ENCODE data around the gene MUC13. TPM values are rescaled to one million over a fixed set of nuclear protein-coding genes. Genes with fewer than 3 reads are reported as not detected.
"Not testable (repeated sequence)": the region's sequence is repeated elsewhere in the genome, so short reads cannot be mapped to it uniquely, and the experiment has no call there.

Gene MUC13
- under 1 TPM in 1 of 4 donors, not detected in 3; 0.17 TPM for polyA plus RNA-seq (ENCODE audit: insufficient read length in 4 of 4)

- DNase-seq (ENCODE audit: low read depth in 4 of 4, low spot score in 3 of 4): no peak
Observed at GRCh38 chr3:124934577-124934976, at the start of gene MUC13. TSS of gene MUC13 (minus strand) at chr3:124934751. CDS start at chr3:124934712, 39 bp downstream.

GRCh38 chr3:124982855-124983254, 48.3 kb upstream of the MUC13 start:
- no peak for DNase-seq (ENCODE audit: low read depth in 4 of 4, low spot score in 3 of 4)

GRCh38 chr3:124981472-124981871, 46.9 kb upstream of the MUC13 start:
- DNase-seq (ENCODE audit: low read depth in 4 of 4, low spot score in 3 of 4): no peak

- no peak for DNase-seq (ENCODE audit: low read depth in 4 of 4, low spot score in 3 of 4)
Observed at GRCh38 chr3:124978627-124979026, 44.1 kb upstream of the MUC13 start.

- DNase-seq (ENCODE audit: low read depth in 4 of 4, low spot score in 3 of 4): no peak
Observed at GRCh38 chr3:124976383-124976782, 41.8 kb upstream of the MUC13 start.

- no peak for DNase-seq (ENCODE audit: low read depth in 4 of 4, low spot score in 3 of 4)
Observed at GRCh38 chr3:124974691-124975090, 40.1 kb upstream of the MUC13 start.

- DNase-seq (ENCODE audit: low read depth in 4 of 4, low spot score in 3 of 4): no peak
Observed at GRCh38 chr3:124973290-124973689, 38.7 kb upstream of the MUC13 start.

GRCh38 chr3:124972457-124972856, 37.9 kb upstream of the MUC13 start:
- no peak for DNase-seq (ENCODE audit: low read depth in 4 of 4, low spot score in 3 of 4)

GRCh38 chr3:124969963-124970722, 35.6 kb upstream of the MUC13 start:
- DNase-seq (ENCODE audit: low read depth in 4 of 4, low spot score in 3 of 4): no peak

- DNase-seq (ENCODE audit: low read depth in 4 of 4, low spot score in 3 of 4): no peak
Observed at GRCh38 chr3:124969190-124969589, 34.6 kb upstream of the MUC13 start.

- DNase-seq (ENCODE audit: low read depth in 4 of 4, low spot score in 3 of 4): no peak
Observed at GRCh38 chr3:124967964-124968363, 33.4 kb upstream of the MUC13 start.

GRCh38 chr3:124966521-124967445, 32.2 kb upstream of the MUC13 start:
- no peak for DNase-seq (ENCODE audit: low read depth in 4 of 4, low spot score in 3 of 4)

GRCh38 chr3:124965413-124965812, 30.9 kb upstream of the MUC13 start:
- no peak for DNase-seq (ENCODE audit: low read depth in 4 of 4, low spot score in 3 of 4)

- DNase-seq (ENCODE audit: low read depth in 4 of 4, low spot score in 3 of 4): no peak
Observed at GRCh38 chr3:124964387-124964786, 29.8 kb upstream of the MUC13 start.

GRCh38 chr3:124963755-124964154, 29.2 kb upstream of the MUC13 start:
- DNase-seq (ENCODE audit: low read depth in 4 of 4, low spot score in 3 of 4): no peak

GRCh38 chr3:124962403-124962940, 27.9 kb upstream of the MUC13 start:
- DNase-seq (ENCODE audit: low read depth in 4 of 4, low spot score in 3 of 4): no peak

GRCh38 chr3:124960698-124961097, 26.1 kb upstream of the MUC13 start:
- DNase-seq (ENCODE audit: low read depth in 4 of 4, low spot score in 3 of 4): no peak

- DNase-seq (ENCODE audit: low read depth in 4 of 4, low spot score in 3 of 4): no peak
Observed at GRCh38 chr3:124960105-124960504, 25.6 kb upstream of the MUC13 start.

GRCh38 chr3:124957951-124958350, 23.4 kb upstream of the MUC13 start:
- DNase-seq (ENCODE audit: low read depth in 4 of 4, low spot score in 3 of 4): not testable (repeated sequence)

- DNase-seq (ENCODE audit: low read depth in 4 of 4, low spot score in 3 of 4): no peak
Observed at GRCh38 chr3:124952282-124952855, 17.8 kb upstream of the MUC13 start.
